Measurements from ENCODE around the gene IVNS1ABP. TPM values are rescaled to one million over a fixed set of nuclear protein-coding genes. Genes with fewer than 3 reads are reported as not detected.
A peak's percentile ranks its signal among the peaks of the same experiment; 100 is the strongest.
"Not testable (repeated sequence)": the region's sequence is repeated elsewhere in the genome, so short reads cannot be mapped to it uniquely, and the experiment has no call there.

The IVNS1ABP gene
- total RNA-seq, 1 donor from 2014 or later, result 140 TPM

DNA sequence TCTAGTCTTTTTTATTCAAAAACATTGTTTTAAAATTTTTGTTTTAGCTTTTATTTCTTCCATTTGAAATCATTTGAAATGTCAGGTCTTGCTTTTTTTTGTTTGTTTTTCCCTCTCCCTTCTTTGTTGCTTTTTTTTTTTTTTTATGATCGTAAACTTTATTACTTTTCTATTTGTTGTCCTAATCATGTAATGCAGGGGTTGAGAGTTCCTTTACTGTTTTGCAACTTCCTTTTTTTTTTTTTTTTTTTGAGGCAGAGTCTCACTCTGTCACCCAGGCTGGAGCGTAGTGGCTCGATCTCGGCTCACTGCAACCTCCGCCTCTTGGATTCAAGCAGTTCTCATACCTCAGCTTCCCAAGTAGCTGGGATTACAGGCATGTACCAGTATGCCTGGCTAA lies 24.8 kb downstream of the IVNS1ABP start:
- no peak for DNase-seq

DNA sequence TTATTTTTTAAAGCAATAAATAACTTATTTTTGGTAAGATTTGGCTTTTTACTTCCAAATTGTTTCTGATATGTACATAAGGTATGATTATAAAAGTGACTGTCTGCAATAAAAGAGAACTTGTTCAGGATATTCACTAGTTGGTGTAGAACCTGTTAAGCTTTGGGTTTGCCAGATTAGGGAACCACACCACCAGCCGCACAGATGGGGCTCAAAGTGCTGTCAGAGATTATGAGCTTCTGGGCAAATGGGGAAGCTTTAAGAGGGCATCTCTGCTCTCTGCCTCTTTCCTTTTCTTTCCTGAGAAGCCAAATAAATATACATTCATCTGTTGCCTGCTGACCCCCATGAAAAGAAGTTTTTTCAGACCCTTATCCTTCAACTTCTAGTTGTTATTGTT lies 25.4 kb downstream of the IVNS1ABP start:
- DNase-seq, result no peak

DNA sequence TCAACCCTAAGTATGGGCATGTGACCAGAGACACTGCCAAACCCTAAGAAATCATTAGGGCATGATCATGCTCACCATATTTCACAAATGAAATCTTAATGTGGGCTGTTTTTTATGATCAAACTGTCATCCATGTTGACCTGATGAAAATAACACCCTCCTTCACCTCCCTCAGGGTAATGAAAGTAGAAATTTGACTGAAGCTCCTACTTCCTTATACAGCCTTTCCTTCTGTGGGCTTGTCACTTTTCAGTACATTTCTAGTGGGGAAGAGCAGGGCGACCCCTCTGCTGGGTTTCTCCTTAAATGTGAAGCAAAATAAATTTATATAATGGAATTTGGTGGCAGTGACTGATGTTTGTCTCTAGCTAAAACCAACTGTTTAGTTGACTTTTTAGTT lies 25.9 kb downstream of the IVNS1ABP start:
- no peak for DNase-seq

DNA sequence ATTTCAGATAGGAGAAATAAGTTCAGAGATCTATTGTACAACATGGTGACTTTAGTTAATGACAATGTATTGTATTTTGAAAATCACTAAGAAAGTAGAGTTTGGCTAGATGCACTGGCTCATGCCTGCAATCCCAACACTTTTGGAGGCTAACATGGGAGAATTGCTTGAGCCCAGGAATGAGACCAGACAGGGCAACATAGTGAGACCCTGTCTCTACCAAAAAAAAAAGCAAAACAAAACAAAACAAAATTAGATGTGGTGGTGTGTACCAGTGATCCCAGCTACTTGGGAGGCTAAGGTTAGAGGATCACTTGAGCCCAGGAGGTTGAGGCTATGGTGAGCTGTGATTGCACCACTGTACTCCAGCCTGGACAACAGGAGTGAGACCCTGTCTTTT lies 27.2 kb downstream of the IVNS1ABP start:
- no peak for DNase-seq

DNA sequence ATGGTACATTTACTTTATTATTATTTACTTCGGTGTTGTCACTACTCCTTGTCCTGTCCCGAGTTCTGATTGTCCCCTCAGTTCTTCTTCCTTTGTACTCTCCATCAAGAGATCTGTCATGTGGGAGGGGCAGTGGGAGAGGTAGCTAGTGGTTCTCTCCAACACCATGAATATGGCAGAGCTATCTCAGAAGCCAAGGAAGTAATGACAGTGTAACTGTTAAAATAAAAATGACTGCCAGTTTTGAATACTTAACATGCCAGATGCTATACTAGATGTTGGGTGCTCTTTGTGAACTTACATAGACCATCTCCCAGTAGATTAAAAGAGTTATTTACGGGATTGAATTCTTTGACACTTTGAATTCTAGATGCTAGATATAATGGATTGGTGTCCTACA lies 28.6 kb downstream of the IVNS1ABP start:
- DNase-seq, result no peak

DNA sequence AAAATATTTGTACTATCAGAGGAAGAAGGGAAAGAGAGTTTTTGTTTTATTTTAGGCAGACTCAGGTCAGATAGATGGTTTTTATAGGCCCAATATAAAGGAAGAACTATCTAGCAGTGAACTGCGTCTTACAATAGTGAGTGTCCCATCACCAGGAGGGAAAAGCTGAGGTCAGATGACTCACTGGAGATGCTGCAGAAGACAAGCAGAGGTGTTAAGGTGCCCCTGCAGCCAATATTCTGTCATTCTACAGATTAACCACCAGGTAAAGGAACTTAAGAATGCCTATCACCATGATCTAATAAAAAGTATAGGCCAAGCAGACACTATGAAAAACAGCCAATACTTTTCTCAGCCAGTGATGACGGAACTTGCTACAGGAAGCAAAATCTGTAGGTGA lies 29.6 kb downstream of the IVNS1ABP start:
- DNase-seq, result no peak

DNA sequence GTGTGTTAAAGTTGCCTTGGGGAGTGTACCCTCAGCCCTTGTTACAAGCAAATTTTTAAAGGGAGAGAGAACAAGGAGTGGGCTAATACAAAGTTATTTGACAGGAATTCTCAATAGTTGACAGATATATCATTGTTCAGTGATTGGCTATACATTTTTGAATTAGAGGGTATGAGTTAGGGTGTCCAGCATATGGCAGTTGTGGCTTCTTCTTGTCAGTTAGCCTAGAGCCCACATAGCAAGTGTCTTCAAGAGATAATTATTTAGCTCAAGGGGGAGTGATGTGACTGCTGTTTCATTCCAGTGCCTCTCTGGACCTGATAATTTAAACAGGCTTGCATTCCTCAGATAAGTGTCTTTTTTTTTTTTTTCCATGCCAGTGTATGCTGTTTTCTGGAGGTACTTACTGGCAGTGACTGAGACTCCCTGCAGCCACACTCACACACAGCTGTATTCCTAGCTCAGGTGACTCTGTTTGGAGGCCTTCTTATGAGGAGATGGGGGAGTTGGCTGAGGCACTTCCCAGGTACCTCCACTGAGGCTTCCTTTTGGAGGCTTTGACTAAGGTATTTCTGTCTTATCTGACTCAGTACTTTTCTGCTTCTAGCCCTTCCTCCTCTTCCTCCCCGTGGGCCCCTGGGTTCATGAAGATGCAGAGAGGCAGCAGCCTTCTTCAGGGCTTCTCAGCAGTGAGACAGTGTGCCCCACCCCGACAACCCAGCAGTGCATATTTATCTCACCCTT lies 32.3 kb downstream of the IVNS1ABP start:
- no peak for DNase-seq

DNA sequence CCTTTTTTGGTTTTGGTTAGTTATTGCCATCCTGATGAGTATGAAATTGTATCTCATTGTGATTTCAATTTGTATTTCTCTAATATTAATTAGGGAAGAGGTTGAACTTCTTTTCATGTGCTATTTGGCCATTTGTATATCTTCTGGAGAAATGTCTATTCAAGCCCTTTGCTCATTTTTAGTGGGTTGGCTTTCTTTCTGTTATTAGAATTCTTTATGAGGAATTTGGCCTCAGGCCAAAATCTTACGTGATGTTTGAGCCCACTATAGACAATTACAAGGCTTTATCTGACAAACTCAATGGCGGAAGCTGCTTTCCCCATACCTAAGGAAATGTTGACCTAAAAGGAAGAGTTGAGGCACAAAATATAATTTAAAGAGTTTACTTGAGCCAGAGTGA lies 32.9 kb downstream of the IVNS1ABP start:
- DNase-seq, result no peak

DNA sequence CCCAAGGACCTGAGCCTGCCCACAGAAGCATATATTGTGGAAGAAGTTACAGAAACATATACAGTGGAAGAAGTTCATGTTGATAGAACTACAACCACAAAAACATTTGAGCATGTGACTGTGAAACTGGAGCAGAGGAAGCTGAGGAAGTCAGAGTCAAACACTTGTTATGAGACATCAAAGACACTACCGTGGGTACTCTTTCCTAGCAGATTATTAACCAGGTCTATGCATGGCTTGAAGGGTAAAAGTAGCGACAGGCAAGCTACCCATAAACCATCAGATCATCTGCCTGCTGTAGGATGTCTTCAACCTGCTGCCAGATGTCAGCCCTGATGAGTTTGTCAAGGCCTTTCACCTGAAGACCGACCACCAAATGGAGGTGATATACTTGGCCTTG lies 35.8 kb downstream of the IVNS1ABP start:
- no peak for DNase-seq

DNA sequence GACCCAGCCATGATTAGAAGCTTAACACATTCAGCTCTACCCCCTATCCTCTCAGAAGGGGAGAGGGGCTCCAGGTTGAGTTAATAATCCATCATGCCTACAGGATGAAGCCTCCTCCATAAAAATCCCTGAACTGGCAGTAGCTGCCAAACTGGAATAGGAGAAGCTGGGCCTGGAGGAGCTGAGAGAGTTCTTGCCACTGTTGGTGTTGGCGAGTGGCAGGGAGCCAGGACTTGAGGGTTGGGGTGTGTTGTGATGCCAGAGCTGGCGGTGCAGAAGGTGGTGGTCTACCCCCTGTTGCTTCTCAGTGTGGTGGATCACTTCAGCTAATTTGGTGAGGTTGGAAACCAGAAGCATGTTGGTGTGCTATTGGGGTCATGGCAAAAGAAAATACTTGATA lies 36.5 kb downstream of the IVNS1ABP start:
- DNase-seq, result no peak

DNA sequence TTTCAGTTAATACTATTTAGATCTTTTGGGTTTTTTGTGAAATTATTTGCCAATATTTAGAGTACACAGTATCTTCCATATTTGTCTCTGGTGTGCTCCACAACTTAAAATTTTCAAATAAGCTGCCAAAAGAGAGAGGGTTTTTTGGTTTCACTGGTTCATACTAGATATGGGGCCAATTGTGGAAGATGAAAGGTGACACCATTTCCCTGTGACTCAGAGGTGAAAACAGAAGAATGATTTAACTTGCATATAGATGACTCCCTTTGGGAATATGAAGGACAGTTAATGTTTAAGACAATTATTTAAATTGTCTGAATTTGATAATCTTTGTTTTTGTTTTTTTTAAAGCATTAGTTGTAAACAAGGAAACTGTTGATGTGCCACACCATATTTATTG lies 37.5 kb downstream of the IVNS1ABP start:
- DNase-seq, result no peak

DNA sequence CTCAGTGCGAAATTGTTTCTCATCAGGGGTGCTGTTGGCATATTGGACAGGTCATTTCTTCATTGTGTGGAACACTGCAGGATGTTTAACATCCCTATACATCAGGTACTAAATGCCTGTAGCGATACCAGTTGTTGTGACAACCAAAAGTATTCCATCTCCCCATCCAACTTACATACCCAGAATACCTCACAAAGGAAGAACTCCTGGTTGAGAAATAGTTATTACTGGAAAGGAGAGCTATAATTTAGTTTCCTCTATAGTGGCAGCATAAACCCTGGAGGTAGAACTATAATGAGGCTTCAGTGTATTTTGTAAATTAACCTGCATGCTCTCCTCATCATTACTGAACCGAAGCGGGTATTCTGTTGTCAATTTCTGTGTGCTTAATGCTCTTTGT lies 45.1 kb downstream of the IVNS1ABP start:
- no peak for DNase-seq

DNA sequence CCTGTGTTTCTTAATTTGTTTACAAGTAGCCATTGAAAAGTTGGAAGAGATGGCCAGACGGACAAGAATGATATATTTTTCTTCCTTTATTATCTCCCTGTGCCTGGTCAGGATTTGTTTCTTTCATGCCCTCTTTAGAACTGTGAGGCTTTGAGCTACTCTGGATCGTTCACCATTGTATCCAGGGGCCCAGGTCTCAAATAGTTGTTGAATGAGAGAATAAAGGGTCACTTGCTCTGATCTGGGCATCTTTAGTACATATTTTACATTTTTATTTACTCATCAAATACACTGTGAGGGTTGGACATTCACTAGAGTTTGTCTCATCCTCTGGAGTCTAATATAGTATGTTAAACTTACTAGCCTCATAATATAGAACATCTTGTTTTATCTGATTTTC lies 48.7 kb downstream of the IVNS1ABP start:
- DNase-seq, result no peak

DNA sequence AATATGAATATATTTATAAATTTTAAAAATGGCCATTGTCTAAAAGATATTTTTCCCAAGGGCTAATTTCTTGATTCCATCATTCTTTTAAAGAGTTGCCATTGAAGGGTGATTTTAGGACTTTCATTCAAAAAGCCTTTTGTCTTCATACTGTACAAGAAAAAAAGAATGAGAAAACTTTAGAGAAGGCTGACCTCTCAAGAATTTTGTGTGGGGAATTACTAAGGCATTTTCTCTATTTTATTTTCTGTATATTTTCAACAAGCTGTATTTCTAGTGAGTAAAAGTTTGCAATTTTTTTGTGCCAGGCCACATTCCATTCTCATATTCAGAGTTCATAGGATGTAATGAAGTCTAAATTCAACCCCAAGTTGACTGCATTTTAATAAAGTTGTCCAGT lies 49.3 kb downstream of the IVNS1ABP start:
- no peak for DNase-seq

DNA sequence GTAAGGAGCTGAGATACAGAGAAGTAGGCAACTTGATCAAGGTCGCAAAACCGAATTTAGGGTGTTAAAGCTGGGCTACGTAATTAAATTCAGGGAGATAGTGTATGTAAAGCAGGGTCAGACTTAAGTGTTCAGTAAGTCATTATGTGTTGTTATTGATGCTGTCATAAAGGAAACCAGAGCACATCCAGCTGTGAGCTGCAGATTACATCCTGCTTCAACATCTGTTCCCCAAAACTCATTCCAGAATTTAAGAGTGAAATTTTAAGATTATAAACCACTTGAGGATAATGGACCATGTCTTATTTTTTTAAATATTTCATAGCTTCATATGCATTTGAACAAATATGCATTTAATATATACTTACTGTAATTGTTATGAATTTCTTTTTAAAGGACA lies 49.7 kb downstream of the IVNS1ABP start:
- DNase-seq, result peak; percentile 12

DNA sequence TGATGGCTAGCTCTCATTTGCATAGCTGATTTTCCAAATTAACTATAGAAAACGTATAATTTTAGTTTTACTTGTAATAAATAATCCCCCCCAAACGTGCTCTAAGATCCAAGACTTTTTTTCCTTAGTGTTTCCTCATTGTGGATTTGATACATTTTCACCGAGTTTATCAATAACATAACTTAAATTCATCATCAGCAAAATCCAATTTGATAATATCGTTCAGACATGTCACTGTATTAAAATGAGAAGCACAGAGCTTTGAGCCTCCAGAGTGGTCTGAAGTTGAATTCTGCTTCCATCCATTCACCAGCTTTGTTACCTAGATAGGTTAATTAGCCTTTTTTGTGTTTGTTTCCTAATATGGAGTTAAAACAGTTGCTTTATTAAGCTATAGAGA lies 51.7 kb downstream of the IVNS1ABP start:
- DNase-seq, result no peak

DNA sequence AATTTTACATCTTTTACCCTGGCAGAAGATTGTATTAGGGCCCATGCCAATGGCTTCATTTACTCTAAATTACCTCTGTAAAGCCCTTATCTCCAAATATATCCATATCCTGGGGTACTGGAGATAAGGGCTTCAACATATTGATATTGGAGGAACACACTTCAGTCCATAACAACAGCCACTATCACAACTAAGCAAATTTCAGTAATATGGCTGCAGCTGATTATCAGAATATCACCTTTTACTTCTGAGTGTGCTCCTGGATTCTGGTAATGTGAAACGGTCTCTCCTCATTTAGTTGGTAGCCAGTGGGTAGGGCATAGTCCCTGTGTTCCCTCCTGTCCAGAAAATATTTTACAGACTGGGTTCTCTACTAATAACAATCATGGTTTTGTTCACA lies 53.3 kb downstream of the IVNS1ABP start:
- DNase-seq, result no peak

DNA sequence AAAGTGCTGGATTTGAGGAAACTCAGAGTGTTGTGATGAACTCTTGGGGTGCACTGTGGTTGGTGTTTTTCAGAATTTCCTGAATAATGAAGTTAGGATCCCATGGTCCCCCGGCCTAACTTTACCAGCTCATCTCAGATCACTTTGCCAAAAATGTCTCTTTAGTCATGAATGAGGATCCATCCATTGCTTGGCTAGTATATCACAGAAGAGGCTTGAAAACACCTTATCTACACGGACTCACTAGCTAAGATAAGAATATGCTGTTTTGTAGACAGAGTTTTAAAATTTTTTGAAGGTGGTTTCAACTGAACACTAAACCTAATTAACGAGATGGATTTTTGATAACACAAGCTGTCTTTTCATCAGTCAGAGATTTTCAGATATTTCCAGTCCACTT lies 53.8 kb downstream of the IVNS1ABP start:
- no peak for DNase-seq

DNA sequence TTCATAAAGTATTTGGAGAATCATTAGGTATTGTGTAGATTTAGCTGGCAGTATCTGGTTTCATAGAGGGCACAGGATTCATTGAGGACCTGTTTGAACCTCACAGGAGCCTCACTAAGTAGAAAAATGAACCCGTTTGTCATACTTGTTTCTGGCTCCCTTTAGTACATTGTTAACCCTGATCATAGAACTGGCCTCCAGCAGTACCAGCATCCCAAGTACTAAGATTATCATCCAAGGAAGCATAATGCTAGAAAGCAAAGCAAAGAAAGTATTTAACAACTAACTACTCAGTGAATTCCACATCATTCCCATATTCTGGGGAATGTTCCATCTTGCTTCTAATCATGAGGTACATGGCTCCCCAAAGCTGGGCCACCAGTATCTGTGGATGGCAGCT lies 54.9 kb downstream of the IVNS1ABP start:
- no peak for DNase-seq

DNA sequence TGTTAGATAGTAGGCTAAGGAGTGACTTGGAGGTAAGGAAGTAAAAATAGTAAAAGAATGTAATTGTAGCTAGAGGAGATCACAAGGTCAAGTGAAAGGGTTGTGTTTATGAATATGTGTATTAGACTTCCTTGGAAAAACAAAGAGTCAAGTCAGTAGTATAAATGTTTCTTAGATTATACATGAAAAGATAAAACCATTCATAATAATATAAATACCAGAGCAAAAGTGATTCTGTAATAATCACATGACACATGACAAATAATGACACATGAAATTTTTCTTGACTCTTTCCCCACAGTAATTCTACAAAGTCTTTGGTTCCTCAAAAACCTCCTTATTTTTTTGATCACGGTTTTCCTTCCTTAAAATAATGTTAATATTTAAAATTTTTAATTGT lies 56.4 kb downstream of the IVNS1ABP start:
- DNase-seq, result no peak

DNA sequence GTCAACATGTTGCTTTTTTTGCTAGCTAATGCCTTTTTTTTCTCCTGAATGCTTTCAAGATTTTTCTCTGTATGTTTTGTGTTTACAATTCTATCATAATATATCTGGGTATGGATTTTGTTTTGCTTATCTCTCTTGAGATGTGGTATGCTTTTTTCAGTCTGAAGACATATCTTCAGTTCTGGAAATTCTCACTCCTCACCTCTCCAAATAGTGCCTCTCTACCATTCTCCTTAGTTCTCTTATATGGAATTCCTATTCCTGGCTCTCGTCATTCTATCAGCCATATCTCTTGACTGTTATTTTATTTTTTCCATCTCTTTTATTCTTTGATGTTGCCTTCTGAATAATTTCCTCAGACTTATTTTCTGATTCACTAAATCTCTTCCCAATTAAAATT lies 58.4 kb downstream of the IVNS1ABP start:
- no peak for DNase-seq

DNA sequence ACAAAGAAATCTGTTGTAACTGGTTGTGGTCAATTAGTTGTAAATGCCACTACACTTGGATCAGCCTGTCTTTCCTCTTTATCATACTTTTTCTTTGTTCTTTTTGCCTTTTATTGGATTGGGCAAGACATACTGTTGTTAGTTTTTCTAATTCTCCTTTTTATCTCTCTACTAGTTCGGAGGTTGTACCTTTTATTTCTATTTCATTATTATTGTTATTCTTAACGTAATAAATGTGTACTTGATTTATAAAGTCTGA lies 59.2 kb downstream of the IVNS1ABP start:
- DNase-seq, result no peak

DNA sequence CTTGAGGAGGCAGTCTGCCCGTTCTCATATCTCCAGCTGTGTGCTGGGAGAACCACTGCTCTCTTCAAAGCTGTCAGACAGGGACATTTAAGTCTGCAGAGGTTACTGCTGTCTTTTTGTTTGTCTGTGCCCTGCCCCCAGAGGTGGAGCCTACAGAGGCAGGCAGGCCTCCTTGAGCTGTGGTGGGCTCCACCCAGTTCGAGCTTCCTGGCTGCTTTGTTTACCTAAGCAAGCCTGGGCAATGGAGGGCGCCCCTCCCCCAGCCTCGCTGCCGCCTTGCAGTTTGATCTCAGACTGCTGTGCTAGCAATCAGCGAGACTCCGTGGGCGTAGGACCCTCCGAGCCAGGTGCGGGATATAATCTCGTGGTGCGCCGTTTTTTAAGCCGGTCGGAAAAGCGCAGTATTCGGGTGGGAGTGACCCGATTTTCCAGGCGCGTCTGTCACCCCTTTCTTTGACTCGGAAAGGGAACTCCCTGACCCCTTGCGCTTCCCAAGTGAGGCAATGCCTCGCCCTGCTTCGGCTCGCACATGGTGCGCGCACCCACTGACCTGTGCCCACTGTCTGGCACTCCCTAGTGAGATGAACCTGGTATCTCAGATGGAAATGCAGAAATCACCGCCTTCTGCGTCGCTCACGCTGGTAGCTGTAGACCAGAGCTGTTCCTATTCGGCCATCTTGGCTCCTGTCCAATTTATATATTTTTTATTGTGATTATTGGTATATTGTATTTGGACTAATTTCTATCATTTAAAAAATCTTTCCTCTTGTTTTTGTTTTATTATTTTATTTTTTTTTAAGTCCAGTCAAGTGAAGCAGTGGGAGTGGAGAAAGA lies 59.7 kb downstream of the IVNS1ABP start:
- DNase-seq, result not testable (repeated sequence)

DNA sequence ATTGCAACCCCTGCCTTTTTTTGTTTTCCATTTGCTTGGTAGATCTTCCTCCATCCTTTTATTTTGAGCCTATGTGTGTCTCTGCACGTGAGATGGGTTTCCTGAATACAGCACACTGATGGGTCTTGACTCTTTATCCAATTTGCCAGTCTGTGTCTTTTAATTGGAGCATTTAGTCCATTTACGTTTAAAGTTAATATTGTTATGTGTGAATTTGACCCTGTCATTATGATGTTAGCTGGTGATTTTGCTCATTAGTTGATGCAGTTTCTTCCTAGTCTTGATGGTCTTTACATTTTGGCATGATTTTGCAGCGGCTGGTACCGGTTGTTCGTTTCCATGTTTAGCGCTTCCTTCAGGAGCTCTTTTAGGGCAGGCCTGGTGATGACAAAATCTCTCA lies 61.4 kb downstream of the IVNS1ABP start:
- not testable (repeated sequence) for DNase-seq
